HG03439 (cell line): ENCODE data around the gene RNF7.
"Not testable (repeated sequence)": the region's sequence is repeated elsewhere in the genome, so short reads cannot be mapped to it uniquely, and the experiment has no call there.

Experiments
- ATAC-seq: cut with Tn5 transposase; IDR thresholded peaks from one replicate; pipeline ENCODE4 v1.9.1; 2021; ENCODE audit warnings: mild to moderate bottlenecking, moderate library complexity; ENCODE audit not compliant: unreplicated experiment

RNF7 gene

GRCh38 chr3:141777957-141778813 is 40.1 kb downstream of the RNF7 start:
- ATAC-seq, result no peak

- no peak for ATAC-seq
These were observed 41.6 kb downstream of the RNF7 start for GRCh38 chr3:141779667-141780066.

GRCh38 chr3:141782386-141782932 is 44.4 kb downstream of the RNF7 start:
- no peak for ATAC-seq

- ATAC-seq, result no peak
These were observed 45.5 kb downstream of the RNF7 start for GRCh38 chr3:141783632-141784031.

GRCh38 chr3:141784096-141784495 is 46.0 kb downstream of the RNF7 start:
- no peak for ATAC-seq

- ATAC-seq, result no peak
These were observed 46.4 kb downstream of the RNF7 start for GRCh38 chr3:141784531-141784930.

GRCh38 chr3:141788149-141788548 is 50.1 kb downstream of the RNF7 start:
- no peak for ATAC-seq

- ATAC-seq, result not testable (repeated sequence)
These were observed 50.7 kb downstream of the RNF7 start for GRCh38 chr3:141788750-141789149.

GRCh38 chr3:141789281-141789680 is 51.2 kb downstream of the RNF7 start:
- ATAC-seq, result no peak

- ATAC-seq, result no peak
These were observed 52.1 kb downstream of the RNF7 start for GRCh38 chr3:141790171-141790570.

GRCh38 chr3:141792495-141792894 is 54.4 kb downstream of the RNF7 start:
- no peak for ATAC-seq

GRCh38 chr3:141793476-141794260 is 55.6 kb downstream of the RNF7 start:
- ATAC-seq, result no peak

- no peak for ATAC-seq
These were observed 57.2 kb downstream of the RNF7 start for GRCh38 chr3:141795276-141795675.

GRCh38 chr3:141795741-141796080 is 57.6 kb downstream of the RNF7 start:
- no peak for ATAC-seq

- ATAC-seq, result peak; percentile 93
These were observed 58.2 kb downstream of the RNF7 start for GRCh38 chr3:141796081-141796888.
